LNCaP clone FGC (cell line): ENCODE data around the gene OTOG.

Experiments
- DNase-seq: peaks from one replicate; pipeline ENCODE4 v3.0.0-alpha.2; 2011; ENCODE audit warnings: low read depth
- H3K4me3 ChIP-seq: 2 replicates; pipeline ENCODE4 v1.5.1; 2011; ENCODE audit warnings: mild to moderate bottlenecking, low read depth, low read length, control low read depth
- CTCF ChIP-seq: IDR thresholded peaks from 2 replicates; pipeline ENCODE4 v1.5.1; 2012; ENCODE audit warnings: mild to moderate bottlenecking; ENCODE audit not compliant: control insufficient read depth, insufficient read depth; ENCODE audit errors: extremely low read depth

Gene OTOG

GRCh38 chr11:17551347-17552040, 4.4 kb downstream of the OTOG start:
- TF ChIP-seq CTCF: no peak
- no peak overlapping the region for H3K4me3 ChIP-seq
- no peak for DNase-seq

- no peak overlapping the region for H3K4me3 ChIP-seq
- TF ChIP-seq CTCF: no peak
- no peak for DNase-seq
Measured at GRCh38 chr11:17552041-17552355, 4.9 kb downstream of the OTOG start.

GRCh38 chr11:17552392-17553248, 5.6 kb downstream of the OTOG start:
- DNase-seq: no peak
- TF ChIP-seq CTCF: no peak
- no peak overlapping the region for H3K4me3 ChIP-seq

GRCh38 chr11:17553249-17553546, 6.1 kb downstream of the OTOG start:
- no peak overlapping the region for H3K4me3 ChIP-seq
- no peak for TF ChIP-seq CTCF
- DNase-seq: no peak

GRCh38 chr11:17554487-17554886, 7.4 kb downstream of the OTOG start:
- no peak for DNase-seq
- no peak for TF ChIP-seq CTCF
- no peak overlapping the region for H3K4me3 ChIP-seq

- no peak for TF ChIP-seq CTCF
- no peak overlapping the region for H3K4me3 ChIP-seq
- no peak for DNase-seq
Measured at GRCh38 chr11:17556999-17557398, 9.9 kb downstream of the OTOG start.
